IMR-90 (cell line): ENCODE data around the gene GAL3ST3. TPM values are rescaled to one million over a fixed set of nuclear protein-coding genes. Genes with fewer than 3 reads are reported as not detected.

Experiments used
- ATAC-seq: fragments of 200-7000 bp; cut with Tn5 transposase; 2 replicates; pipeline ENCODE4 v1.9.1; 2020; ENCODE audit warnings: low read depth, mild to moderate bottlenecking, moderate library complexity
- BruUV-seq: library from RNA; stranded (reverse); fragments of 400-500 nt; replicated peaks from 2 replicates; lab custom pipeline; 2021; lab: Mats Ljungman, UMichigan
- CTCF ChIA-PET: fragments of 300-600 bp; formaldehyde crosslinking; extraction: SDS; loops from one replicate; lab custom pipeline; 2021; ENCODE audit warnings: antibody characterized with exemption; lab: Yijun Ruan, JAX
- POLR2A ChIA-PET: fragments of 300-600 bp; sonication (Branson Sonifier 250); formaldehyde crosslinking; loops from one replicate; lab custom pipeline; 2022; ENCODE audit warnings: antibody characterized with exemption; ENCODE audit not compliant: unreplicated experiment; lab: Charles Lee
- DNase-seq: peaks from one replicate; pipeline ENCODE4 v3.0.0; 2013
- H2AFZ ChIP-seq: replicated peaks from 2 replicates; pipeline ENCODE3; 2013; ENCODE audit warnings: low read length, mild to moderate bottlenecking; ENCODE audit not compliant: poor library complexity
- H2AK5ac ChIP-seq: 2 replicates; pipeline ENCODE4 v1.6.1; 2013; ENCODE audit warnings: low read depth, low read length, inconsistent platforms
- H2AK9ac ChIP-seq: replicated peaks from 2 replicates; pipeline ENCODE3; 2013; ENCODE audit warnings: mild to moderate bottlenecking, low read depth, low read length, moderate library complexity; ENCODE audit not compliant: poor library complexity
- H2BK120ac ChIP-seq: 2 replicates; pipeline ENCODE4 v1.6.1; 2013; ENCODE audit warnings: low read depth, low read length, inconsistent platforms
- H2BK15ac ChIP-seq: 3 replicates; pipeline ENCODE4 v1.6.1; 2013; ENCODE audit warnings: low read depth, low read length, inconsistent platforms
- H2BK20ac ChIP-seq: 2 replicates; pipeline ENCODE4 v1.6.1; 2013; ENCODE audit warnings: low read depth, mild to moderate bottlenecking, inconsistent platforms, low read length, moderate library complexity
- H2BK5ac ChIP-seq: 2 replicates; pipeline ENCODE4 v1.6.1; 2013; ENCODE audit warnings: mild to moderate bottlenecking, low read depth, low read length, inconsistent platforms; ENCODE audit not compliant: poor library complexity, severe bottlenecking
- H3K14ac ChIP-seq: replicated peaks from 2 replicates; pipeline ENCODE4 v1.6.1; 2013; ENCODE audit warnings: low read depth, low read length, inconsistent platforms
- H3K18ac ChIP-seq: 2 replicates; pipeline ENCODE4 v1.6.1; 2013; ENCODE audit warnings: low read depth, low read length, control low read depth
- H3K23ac ChIP-seq: 2 replicates; pipeline ENCODE4 v1.6.1; 2013; ENCODE audit warnings: low read depth, low read length, inconsistent platforms
- H3K27ac ChIP-seq: 2 replicates; pipeline ENCODE4 v1.5.1; 2013; ENCODE audit warnings: mild to moderate bottlenecking, control low read depth, low read length; ENCODE audit not compliant: insufficient read depth
- H3K27me3 ChIP-seq: 2 replicates; pipeline ENCODE4 v1.6.1; 2013; ENCODE audit warnings: low read length; ENCODE audit not compliant: control insufficient read depth, insufficient read depth
- H3K36me3 ChIP-seq: 2 replicates; pipeline ENCODE4 v1.6.1; 2013; ENCODE audit warnings: low read length, mixed read lengths; ENCODE audit not compliant: control insufficient read depth, insufficient read depth
- H3K4ac ChIP-seq: 2 replicates; pipeline ENCODE4 v1.6.1; 2013; ENCODE audit warnings: low read depth, low read length, inconsistent platforms
- H3K4me1 ChIP-seq: 2 replicates; pipeline ENCODE4 v1.6.1; 2013; ENCODE audit warnings: low read length, mixed read lengths; ENCODE audit not compliant: control insufficient read depth, insufficient read depth
- H3K4me2 ChIP-seq: 2 replicates; pipeline ENCODE4 v1.6.1; 2013; ENCODE audit warnings: low read depth, mild to moderate bottlenecking, control low read depth, low read length, moderate library complexity
- H3K4me3 ChIP-seq: 2 replicates; pipeline ENCODE4 v1.5.1; 2013; ENCODE audit warnings: low read depth, mild to moderate bottlenecking, control low read depth, low read length, moderate library complexity; ENCODE audit not compliant: insufficient read depth
- H3K56ac ChIP-seq: 2 replicates; pipeline ENCODE4 v1.6.1; 2013; ENCODE audit warnings: low read length, inconsistent platforms; ENCODE audit not compliant: insufficient read depth; ENCODE audit errors: extremely low read depth
- H3K79me1 ChIP-seq, 2 experiments: 2 replicates each; pipeline ENCODE4 v1.6.1; 2013; ENCODE audit warnings: low read length in 2 of 2, inconsistent platforms in 1 of 2, low read depth in 1 of 2
- H3K9ac ChIP-seq: 2 replicates; pipeline ENCODE4 v1.6.1; 2013; ENCODE audit warnings: low read depth, low read length, control low read depth
- H3K9me1 ChIP-seq: 2 replicates; pipeline ENCODE4 v1.6.1; 2013; ENCODE audit warnings: low read length, inconsistent platforms; ENCODE audit not compliant: insufficient read depth
- H3K9me3 ChIP-seq: 2 replicates; pipeline ENCODE4 v1.6.1; 2013; ENCODE audit warnings: low read length; ENCODE audit not compliant: control insufficient read depth, insufficient read depth
- H4K20me1 ChIP-seq: 2 replicates; pipeline ENCODE4 v1.6.1; 2013; ENCODE audit warnings: low read length, inconsistent platforms; ENCODE audit not compliant: insufficient read depth
- H4K5ac ChIP-seq: 2 replicates; pipeline ENCODE4 v1.6.1; 2013; ENCODE audit warnings: mild to moderate bottlenecking, low read depth, low read length, control low read depth
- H4K8ac ChIP-seq, 2 experiments: 2 replicates each; pipeline ENCODE4 v1.6.1; 2013; ENCODE audit warnings: low read depth in 2 of 2, low read length in 2 of 2, control low read depth in 1 of 2, inconsistent platforms in 1 of 2
- H4K91ac ChIP-seq: 2 replicates; pipeline ENCODE4 v1.6.1; 2013; ENCODE audit warnings: low read depth, low read length, inconsistent platforms; ENCODE audit not compliant: insufficient read depth
- BHLHE40 ChIP-seq: fragments of 150-350 bp; IDR thresholded peaks from 2 replicates; pipeline ENCODE4 v1.6.1; 2016; ENCODE audit warnings: mild to moderate bottlenecking, low read depth, low read length
- CHD1 ChIP-seq: IDR thresholded peaks from 2 replicates; pipeline ENCODE4 v1.6.1; 2012; ENCODE audit warnings: low read depth, low read length, improper control_type of control experiment
- ELK1 ChIP-seq: fragments of 150-350 bp; IDR thresholded peaks from 2 replicates; pipeline ENCODE4 v1.6.1; 2016; ENCODE audit warnings: low read depth, mild to moderate bottlenecking, low read length, moderate library complexity, borderline replicate concordance
- FOS ChIP-seq: fragments of 150-350 bp; IDR thresholded peaks from 2 replicates; pipeline ENCODE4 v1.6.1; 2016; ENCODE audit warnings: low read depth, low read length
- MAFK ChIP-seq: IDR thresholded peaks from 2 replicates; pipeline ENCODE4 v1.6.1; 2012; ENCODE audit warnings: low read depth, low read length, improper control_type of control experiment
- MAZ ChIP-seq: IDR thresholded peaks from 2 replicates; pipeline ENCODE4 v1.6.1; 2012; ENCODE audit warnings: low read depth, mild to moderate bottlenecking, low read length, improper control_type of control experiment, moderate library complexity, borderline replicate concordance
- MXI1 ChIP-seq: IDR thresholded peaks from 2 replicates; pipeline ENCODE4 v1.6.1; 2012; ENCODE audit warnings: low read depth, mild to moderate bottlenecking, low read length, moderate library complexity, borderline replicate concordance
- NFE2L2 ChIP-seq: fragments of 150-350 bp; IDR thresholded peaks from 2 replicates; pipeline ENCODE4 v1.6.1; 2016; ENCODE audit warnings: low read depth, mild to moderate bottlenecking, low read length
- POLR2A ChIP-seq: IDR thresholded peaks from 2 replicates; pipeline ENCODE4 v1.6.1; 2012; ENCODE audit warnings: mild to moderate bottlenecking, low read depth, low read length
- RAD21 ChIP-seq: IDR thresholded peaks from 2 replicates; pipeline ENCODE4 v1.6.1; 2012; ENCODE audit warnings: low read length, improper control_type of control experiment
- RCOR1 ChIP-seq: IDR thresholded peaks from 2 replicates; pipeline ENCODE4 v1.6.1; 2012; ENCODE audit warnings: mild to moderate bottlenecking, low read length, improper control_type of control experiment; ENCODE audit not compliant: insufficient replicate concordance
- RFX5 ChIP-seq: IDR thresholded peaks from 2 replicates; pipeline ENCODE4 v1.8.0; 2012; ENCODE audit warnings: low read depth, mild to moderate bottlenecking, low read length, moderate library complexity
- SMC3 ChIP-seq: fragments of 150-350 bp; IDR thresholded peaks from 2 replicates; pipeline ENCODE4 v1.6.1; 2016; ENCODE audit warnings: low read depth, mild to moderate bottlenecking, antibody characterized with exemption, low read length, moderate library complexity
- WGBS, 2 experiments: methylation state at CpG; one replicate each; pipeline versions ENCODE4 v1.1.5 to v1.1.7; 2013; ENCODE audit warnings: missing lambda C conversion rate in 2 of 2; ENCODE audit not compliant: insufficient read length in 1 of 2; ENCODE audit errors: extremely low coverage in 2 of 2; 5-methylcytosine and 5-hydroxymethylcytosine counted together
- dilution Hi-C: fragments of 300-500 bp; cut with HindIII; formaldehyde crosslinking; loops from one replicate; pipeline ENCODE4 v1.14.3; 2018; ENCODE audit warnings: low sequenced_read_pairs; ENCODE audit not compliant: unreplicated experiment
- in situ Hi-C: fragments of 300-500 bp; cut with MboI; formaldehyde crosslinking; loops from 3 replicates; pipeline ENCODE4 v1.14.3; 2019; ENCODE audit warnings: low sequenced_read_pairs, inconsistent platforms, mixed read lengths
- intact Hi-C: fragments of 100-400 bp; cut with micrococcal nuclease; formaldehyde crosslinking; loops from 2 replicates; pipeline ENCODE4 v1.10.0; 2022
- polyA plus RNA-seq, 3 experiments: library from polyadenylated mRNA; depleted of rRNA; stranded (reverse); fragments of >200 nt; gene quantifications; 2 replicates each; pipeline ENCODE4 v1.2.3, GENCODE V29; 2012; ENCODE audit warnings: low replicate concordance in 1 of 3
- total RNA-seq: library from RNA; depleted of rRNA; stranded (reverse); fragments of >200 nt; gene quantifications from 2 replicates; pipeline ENCODE4 v1.2.3, GENCODE V29; 2012
- TF ChIP-seq, protein P1 (sequence below): fragments of 150-350 bp; IDR thresholded peaks from 2 replicates; pipeline ENCODE4 v1.6.1; 2017; ENCODE audit warnings: mild to moderate bottlenecking, antibody characterized with exemption, low read length, low read depth
- TF ChIP-seq, protein P2 (sequence below): conservative IDR thresholded peaks from 2 replicates; pipeline ENCODE4 v1.5.1; 2012; ENCODE audit warnings: mild to moderate bottlenecking, low read depth, low read length, improper control_type of control experiment

The GAL3ST3 gene
- total and polyA plus RNA-seq, 2 of the 4 experiments (the other 2 are of a cell fraction) = 0.19 TPM; not detected in 1

- DNase-seq = no peak
- in situ Hi-C loops (no loop called here), intact Hi-C loops (no loop called here), dilution Hi-C loops (no loop called here)
- 100% methylated on average over 3 of the region's 4 CpGs; no CpG with 5 or more reads in 1 of the 2 experiments for WGBS, 2 experiments
- no peak for TF ChIP-seq SMC3
- TF ChIP-seq, protein P1, sequence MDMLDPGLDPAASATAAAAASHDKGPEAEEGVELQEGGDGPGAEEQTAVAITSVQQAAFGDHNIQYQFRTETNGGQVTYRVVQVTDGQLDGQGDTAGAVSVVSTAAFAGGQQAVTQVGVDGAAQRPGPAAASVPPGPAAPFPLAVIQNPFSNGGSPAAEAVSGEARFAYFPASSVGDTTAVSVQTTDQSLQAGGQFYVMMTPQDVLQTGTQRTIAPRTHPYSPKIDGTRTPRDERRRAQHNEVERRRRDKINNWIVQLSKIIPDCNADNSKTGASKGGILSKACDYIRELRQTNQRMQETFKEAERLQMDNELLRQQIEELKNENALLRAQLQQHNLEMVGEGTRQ = no peak
- TF ChIP-seq ELK1 = no peak
- no peak for TF ChIP-seq MAZ
- TF ChIP-seq NFE2L2 = no peak
- no peak for TF ChIP-seq FOS
- no peak for TF ChIP-seq POLR2A
- no peak for TF ChIP-seq BHLHE40
- TF ChIP-seq, protein P2, sequence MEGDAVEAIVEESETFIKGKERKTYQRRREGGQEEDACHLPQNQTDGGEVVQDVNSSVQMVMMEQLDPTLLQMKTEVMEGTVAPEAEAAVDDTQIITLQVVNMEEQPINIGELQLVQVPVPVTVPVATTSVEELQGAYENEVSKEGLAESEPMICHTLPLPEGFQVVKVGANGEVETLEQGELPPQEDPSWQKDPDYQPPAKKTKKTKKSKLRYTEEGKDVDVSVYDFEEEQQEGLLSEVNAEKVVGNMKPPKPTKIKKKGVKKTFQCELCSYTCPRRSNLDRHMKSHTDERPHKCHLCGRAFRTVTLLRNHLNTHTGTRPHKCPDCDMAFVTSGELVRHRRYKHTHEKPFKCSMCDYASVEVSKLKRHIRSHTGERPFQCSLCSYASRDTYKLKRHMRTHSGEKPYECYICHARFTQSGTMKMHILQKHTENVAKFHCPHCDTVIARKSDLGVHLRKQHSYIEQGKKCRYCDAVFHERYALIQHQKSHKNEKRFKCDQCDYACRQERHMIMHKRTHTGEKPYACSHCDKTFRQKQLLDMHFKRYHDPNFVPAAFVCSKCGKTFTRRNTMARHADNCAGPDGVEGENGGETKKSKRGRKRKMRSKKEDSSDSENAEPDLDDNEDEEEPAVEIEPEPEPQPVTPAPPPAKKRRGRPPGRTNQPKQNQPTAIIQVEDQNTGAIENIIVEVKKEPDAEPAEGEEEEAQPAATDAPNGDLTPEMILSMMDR = no peak
- TF ChIP-seq RFX5 = no peak
- no peak for TF ChIP-seq RAD21
- TF ChIP-seq MXI1 = no peak
- no peak for TF ChIP-seq MAFK
- no peak for TF ChIP-seq CHD1
- no peak for TF ChIP-seq RCOR1
- Histone ChIP-seq H3K4ac (no peak overlapping the region), H3K9ac (no peak overlapping the region), H3K27me3 (no peaks in the 10 kb centered on the region), H3K4me3 (no peak overlapping the region), H2AFZ (no peak overlapping the region), H4K91ac (no peak overlapping the region), H3K18ac (no peak overlapping the region), H2AK9ac (no peak overlapping the region), H3K14ac (no peak overlapping the region), H3K79me1 (peaks cover 12 to 28% of the 10 kb centered on the region in 2 experiments), H4K20me1 (peaks cover 17% of the 10 kb centered on the region; the same call in 1 of the 2 replicates), H2AK5ac (no peak overlapping the region), H3K36me3 (no peaks in the 10 kb centered on the region), H4K8ac (no peak overlapping the region), H3K9me3 (no peaks in the 10 kb centered on the region), H2BK5ac (no peak overlapping the region), H4K5ac (no peak overlapping the region), H2BK20ac (no peak overlapping the region), H3K56ac (no peak overlapping the region), H3K4me2 (no peak overlapping the region), H3K9me1 (no peaks in the 10 kb centered on the region), H3K27ac (no peak overlapping the region), H3K4me1 (no peaks in the 10 kb centered on the region), H3K23ac (no peak overlapping the region), H2BK120ac (no peak overlapping the region), H2BK15ac (no peak overlapping the region)
- ChIA-PET POLR2A (interaction anchor here (0.6 kb wide), 1 partner anchor 10 kb away, joined by 8 read pairs; no protein-coding TSS in a partner anchor), CTCF (no interaction called here)
- BruUV-seq = no TSS peak
- ATAC-seq = no peak
Measured at GRCh38 chr11:66090288-66090687, 41.3 kb upstream of the GAL3ST3 start.
